Astrocyte (in vitro differentiated cells and primary cell): ENCODE data around the gene FHAD1. TPM values are rescaled to one million over a fixed set of nuclear protein-coding genes. Genes with fewer than 3 reads are reported as not detected.

Experiments
- DNase-seq: peaks from one replicate; pipeline ENCODE4 v3.0.0-alpha.2; 2010; ENCODE audit warnings: low read depth
- FAIRE-seq: peaks from 2 replicates; lab custom pipeline; 2011; peaks lifted over from hg19 to GRCh38; lab: Jason Lieb, UNC
- H2AFZ ChIP-seq: 2 replicates; pipeline ENCODE4 v1.6.0; 2012; ENCODE audit warnings: low read depth, low read length, inconsistent platforms
- H3K27ac ChIP-seq: 2 replicates; pipeline ENCODE4 v1.5.1; 2011; ENCODE audit warnings: low read depth, low read length, inconsistent platforms
- H3K27me3 ChIP-seq: 2 replicates; pipeline ENCODE4 v1.6.0; 2011; ENCODE audit warnings: low read length, inconsistent platforms; ENCODE audit not compliant: insufficient read depth
- H3K36me3 ChIP-seq: 2 replicates; pipeline ENCODE4 v1.5.1; 2011; ENCODE audit warnings: low read length, inconsistent platforms; ENCODE audit not compliant: insufficient read depth
- H3K4me1 ChIP-seq: 2 replicates; pipeline ENCODE4 v1.5.1; 2011; ENCODE audit warnings: low read length, inconsistent platforms; ENCODE audit not compliant: insufficient read depth
- H3K4me2 ChIP-seq: 2 replicates; pipeline ENCODE4 v1.6.0; 2012; ENCODE audit warnings: low read length, inconsistent platforms
- H3K4me3 ChIP-seq: 2 replicates; pipeline ENCODE4 v1.5.1; 2011; ENCODE audit warnings: low read depth, mild to moderate bottlenecking, low read length, inconsistent platforms; ENCODE audit not compliant: insufficient read depth
- H3K79me2 ChIP-seq: 2 replicates; pipeline ENCODE4 v1.6.0; 2012; ENCODE audit warnings: mild to moderate bottlenecking, low read length, inconsistent platforms; ENCODE audit not compliant: insufficient read depth
- H3K9ac ChIP-seq: 2 replicates; pipeline ENCODE4 v1.6.0; 2012; ENCODE audit warnings: mild to moderate bottlenecking, low read length, inconsistent platforms
- H3K9me3 ChIP-seq: 2 replicates; pipeline ENCODE4 v1.5.1; 2012; ENCODE audit warnings: low read depth, mild to moderate bottlenecking, low read length, inconsistent platforms; ENCODE audit not compliant: insufficient read depth
- H4K20me1 ChIP-seq: 2 replicates; pipeline ENCODE4 v1.6.0; 2012; ENCODE audit warnings: low read length, inconsistent platforms; ENCODE audit not compliant: insufficient read depth
- H3K27ac Mint-ChIP-seq: one replicate; pipeline ENCODE4 v1.8.0; 2021; ENCODE audit warnings: mild to moderate bottlenecking, mixed read lengths; ENCODE audit not compliant: unreplicated experiment
- H3K27me3 Mint-ChIP-seq: one replicate; pipeline ENCODE4 v1.8.0; 2021; ENCODE audit warnings: low read depth, mixed read lengths; ENCODE audit not compliant: unreplicated experiment
- H3K36me3 Mint-ChIP-seq: one replicate; pipeline ENCODE4 v1.8.0; 2021; ENCODE audit warnings: low read depth, mixed read lengths; ENCODE audit not compliant: unreplicated experiment
- H3K4me1 Mint-ChIP-seq: one replicate; pipeline ENCODE4 v1.8.0; 2021; ENCODE audit warnings: low read depth, mixed read lengths; ENCODE audit not compliant: unreplicated experiment
- H3K4me3 Mint-ChIP-seq: one replicate; pipeline ENCODE4 v1.8.0; 2021; ENCODE audit warnings: mild to moderate bottlenecking, moderate library complexity, mixed read lengths; ENCODE audit not compliant: unreplicated experiment
- H3K9me3 Mint-ChIP-seq: one replicate; pipeline ENCODE4 v1.8.0; 2021; ENCODE audit warnings: mild to moderate bottlenecking, mixed read lengths; ENCODE audit not compliant: unreplicated experiment
- CTCF ChIP-seq: IDR thresholded peaks from 2 replicates; pipeline ENCODE4 v1.5.1; 2011; ENCODE audit warnings: low read depth, mild to moderate bottlenecking, inconsistent platforms, low read length, moderate library complexity; ENCODE audit not compliant: insufficient read depth
- EZH2 ChIP-seq: IDR thresholded peaks from 2 replicates; pipeline ENCODE4 v1.6.1; 2012; ENCODE audit warnings: mild to moderate bottlenecking, low read length, inconsistent platforms; ENCODE audit not compliant: insufficient read depth
- total RNA-seq: library from RNA; stranded (reverse); gene quantifications from 2 replicates; pipeline ENCODE4 v1.2.1, GENCODE V29; 2021

FHAD1 gene
- total RNA-seq, 1 donor from 2014 or later: 0.25 TPM

DNA sequence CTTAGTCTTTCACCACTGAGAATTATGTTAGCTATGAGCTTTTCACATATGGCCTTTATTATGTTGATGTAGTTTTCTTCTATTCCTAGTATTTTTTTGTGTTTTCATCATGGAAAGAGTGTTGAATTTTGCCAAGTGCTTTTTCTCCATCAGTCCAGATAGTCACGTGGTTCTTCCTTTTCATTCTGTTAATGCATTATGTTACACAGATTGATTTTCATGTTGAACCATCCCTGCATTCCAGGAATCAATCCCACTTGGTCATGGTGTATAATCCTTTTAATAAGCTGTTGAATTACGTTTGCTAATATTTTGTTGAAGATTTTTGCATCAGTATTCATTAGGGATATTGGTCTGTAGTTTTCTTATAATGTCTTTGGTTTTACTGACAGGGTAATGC lies 17.7 kb downstream of the FHAD1 start:
- H3K4me1 ChIP-seq: peaks cover 10% of the 10 kb centered on the region
- H4K20me1 ChIP-seq: no peaks in the 10 kb centered on the region
- no peaks in the 10 kb centered on the region for H3K36me3 ChIP-seq
- no peak overlapping the region for H3K27ac Mint-ChIP-seq
- H3K4me2 ChIP-seq: no peak overlapping the region
- H3K4me3 ChIP-seq: no peak overlapping the region
- FAIRE-seq: no peak
- peaks cover 3% of the 10 kb centered on the region for H3K36me3 Mint-ChIP-seq
- DNase-seq: no peak
- no peaks in the 10 kb centered on the region for H3K79me2 ChIP-seq
- H3K9ac ChIP-seq: no peak overlapping the region
- peaks cover 2% of the 10 kb centered on the region for H3K9me3 ChIP-seq
- TF ChIP-seq EZH2: no peak
- H2AFZ ChIP-seq: no peak overlapping the region
- peaks cover 6% of the 10 kb centered on the region for H3K9me3 Mint-ChIP-seq
- peaks cover 3% of the 10 kb centered on the region for H3K4me1 Mint-ChIP-seq
- no peaks in the 10 kb centered on the region for H3K27me3 Mint-ChIP-seq
- H3K27me3 ChIP-seq: peaks cover 4% of the 10 kb centered on the region
- H3K4me3 Mint-ChIP-seq: no peak overlapping the region
- H3K27ac ChIP-seq: no peak overlapping the region

- no peaks in the 10 kb centered on the region for H3K36me3 ChIP-seq
- Mint-ChIP-seq H3K4me3 (no peak overlapping the region), H3K27me3 (peaks cover 18% of the 10 kb centered on the region), H3K4me1 (no peaks in the 10 kb centered on the region), H3K36me3 (no peaks in the 10 kb centered on the region), H3K9me3 (peaks cover 3% of the 10 kb centered on the region), H3K27ac (no peak overlapping the region)
- no peak overlapping the region for H3K4me3 ChIP-seq
- H3K4me1 ChIP-seq: peaks cover 3% of the 10 kb centered on the region
- DNase-seq (no peak), FAIRE-seq (no peak)
- H3K27me3 ChIP-seq: peaks cover 12% of the 10 kb centered on the region
- no peaks in the 10 kb centered on the region for H3K9me3 ChIP-seq
- no peak overlapping the region for H3K4me2 ChIP-seq
- no peak overlapping the region for H2AFZ ChIP-seq
- no peak for TF ChIP-seq CTCF
- TF ChIP-seq EZH2: no peak
- no peaks in the 10 kb centered on the region for H4K20me1 ChIP-seq
- H3K27ac ChIP-seq: no peak overlapping the region
- no peaks in the 10 kb centered on the region for H3K79me2 ChIP-seq
- H3K9ac ChIP-seq: no peak overlapping the region
These were observed 24.2 kb downstream of the FHAD1 start for GRCh38 chr1:15271196-15271595.

GRCh38 chr1:15272009-15272781 lies 25.2 kb downstream of the FHAD1 start:
- Histone ChIP-seq H3K79me2 (no peaks in the 10 kb centered on the region), H3K36me3 (no peaks in the 10 kb centered on the region), H3K9ac (no peak overlapping the region), H3K9me3 (no peaks in the 10 kb centered on the region), H3K4me3 (no peak overlapping the region), H3K4me2 (peak overlapping the region; percentile 51), H2AFZ (no peak overlapping the region), H4K20me1 (no peaks in the 10 kb centered on the region), H3K27me3 (peaks cover 13% of the 10 kb centered on the region), H3K27ac (no peak overlapping the region), H3K4me1 (peaks cover 3% of the 10 kb centered on the region)
- peak; percentile 85 for TF ChIP-seq CTCF
- TF ChIP-seq EZH2: no peak
- Mint-ChIP-seq H3K4me1 (no peaks in the 10 kb centered on the region), H3K27ac (no peak overlapping the region), H3K36me3 (no peaks in the 10 kb centered on the region), H3K4me3 (no peak overlapping the region), H3K9me3 (no peaks in the 10 kb centered on the region), H3K27me3 (peaks cover 21% of the 10 kb centered on the region)
- peak; percentile 41 for DNase-seq
- FAIRE-seq: peak; percentile 29
